Endodermal cell (in vitro differentiated cells): ENCODE measurements around the gene RBM47. TPM values are rescaled to one million over a fixed set of nuclear protein-coding genes. Genes with fewer than 3 reads are reported as not detected.

Experiments used
- DNase-seq: peaks from one replicate; pipeline ENCODE4 v3.0.0-alpha.2; 2017
- H3K27ac ChIP-seq: 2 replicates; pipeline ENCODE4 v1.5.1; 2013; ENCODE audit warnings: mild to moderate bottlenecking, low read depth, low read length, moderate library complexity
- H3K27me3 ChIP-seq: 2 replicates; pipeline ENCODE4 v1.6.1; 2013; ENCODE audit warnings: mild to moderate bottlenecking, low read length, moderate library complexity; ENCODE audit not compliant: insufficient read depth, control insufficient read depth, poor library complexity, severe bottlenecking
- H3K36me3 ChIP-seq: 2 replicates; pipeline ENCODE4 v1.7.0; 2013; ENCODE audit warnings: mild to moderate bottlenecking, low read length, moderate library complexity; ENCODE audit not compliant: control insufficient read depth, insufficient read depth
- H3K4me1 ChIP-seq: one replicate; pipeline ENCODE4 v1.7.0; 2013; ENCODE audit warnings: low read length; ENCODE audit not compliant: control insufficient read depth, insufficient read depth
- H3K4me3 ChIP-seq: 2 replicates; pipeline ENCODE4 v1.5.1; 2013; ENCODE audit warnings: mild to moderate bottlenecking, low read length, moderate library complexity
- H3K9ac ChIP-seq: 2 replicates; pipeline ENCODE4 v1.6.1; 2013; ENCODE audit warnings: mild to moderate bottlenecking, low read length, moderate library complexity; ENCODE audit not compliant: poor library complexity, severe bottlenecking; ENCODE audit errors: extremely low read depth
- H3K9me3 ChIP-seq: 2 replicates; pipeline ENCODE4 v1.6.1; 2013; ENCODE audit warnings: mild to moderate bottlenecking, low read length, moderate library complexity; ENCODE audit not compliant: control insufficient read depth
- H3K27ac Mint-ChIP-seq: 2 replicates; pipeline ENCODE4 v1.8.0; 2020; ENCODE audit warnings: mixed read lengths
- H3K27me3 Mint-ChIP-seq: 2 replicates; pipeline ENCODE4 v1.8.0; 2021; ENCODE audit warnings: mild to moderate bottlenecking, mixed read lengths; ENCODE audit not compliant: insufficient read depth
- H3K36me3 Mint-ChIP-seq: 2 replicates; pipeline ENCODE4 v1.8.0; 2020; ENCODE audit warnings: low read depth, mixed read lengths
- H3K4me1 Mint-ChIP-seq: 2 replicates; pipeline ENCODE4 v1.8.0; 2020; ENCODE audit warnings: mixed read lengths
- H3K4me3 Mint-ChIP-seq: 2 replicates; pipeline ENCODE4 v1.8.0; 2020; ENCODE audit warnings: mild to moderate bottlenecking, moderate library complexity, mixed read lengths
- H3K9me3 Mint-ChIP-seq: 2 replicates; pipeline ENCODE4 v1.8.0; 2020; ENCODE audit warnings: mild to moderate bottlenecking, mixed read lengths
- WGBS, 2 experiments: methylation state at CpG; one replicate each; pipeline versions ENCODE4 v1.1.5 to v1.1.7; 2013; ENCODE audit warnings: missing lambda C conversion rate in 2 of 2, mixed read lengths in 1 of 2; ENCODE audit not compliant: insufficient coverage in 1 of 2, insufficient read length in 1 of 2; 5-methylcytosine and 5-hydroxymethylcytosine counted together
- total RNA-seq, 2 donors: library from RNA; stranded (reverse); fragmentation: NEBNext Ultra II Directional in 1 of 2; extraction: Animal tissue kit (Norgen Biotek cat#: 25700) in 1 of 2; gene quantifications; 2 replicates in 1 of 2; 3 replicates in 1 of 2; pipeline ENCODE4 v1.2.1, GENCODE V29; 2021
- TF ChIP-seq, protein P1 (sequence below): fragments of 200-600 bp; sonication (generic); conservative IDR thresholded peaks from 2 replicates; pipeline ENCODE4 v1.5.0; 2021; ENCODE audit warnings: antibody characterized with exemption, mild to moderate bottlenecking

Gene RBM47
- total RNA-seq, 2 donors from 2014 or later = 71.7 to 90.6 TPM

DNA sequence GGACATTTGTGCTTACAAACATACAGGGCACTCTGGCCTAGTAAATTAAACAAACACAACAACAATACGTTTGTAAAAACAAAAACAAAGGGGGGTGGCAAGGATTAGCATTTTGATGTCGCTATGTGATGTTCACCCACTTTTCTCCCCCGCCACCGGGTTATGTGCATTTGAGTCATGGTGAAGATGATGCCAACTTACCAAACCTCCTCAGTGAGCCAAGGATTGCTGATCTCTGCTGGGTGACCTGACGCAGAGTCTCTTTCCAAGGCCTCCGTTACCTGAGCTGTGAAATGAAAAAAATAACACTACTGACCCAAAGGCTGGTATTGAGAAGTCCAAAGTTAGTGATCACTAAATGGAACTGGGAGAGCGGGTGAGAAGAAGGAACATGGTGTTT, 85.4 kb downstream of the RBM47 start:
- TF ChIP-seq, protein P1, sequence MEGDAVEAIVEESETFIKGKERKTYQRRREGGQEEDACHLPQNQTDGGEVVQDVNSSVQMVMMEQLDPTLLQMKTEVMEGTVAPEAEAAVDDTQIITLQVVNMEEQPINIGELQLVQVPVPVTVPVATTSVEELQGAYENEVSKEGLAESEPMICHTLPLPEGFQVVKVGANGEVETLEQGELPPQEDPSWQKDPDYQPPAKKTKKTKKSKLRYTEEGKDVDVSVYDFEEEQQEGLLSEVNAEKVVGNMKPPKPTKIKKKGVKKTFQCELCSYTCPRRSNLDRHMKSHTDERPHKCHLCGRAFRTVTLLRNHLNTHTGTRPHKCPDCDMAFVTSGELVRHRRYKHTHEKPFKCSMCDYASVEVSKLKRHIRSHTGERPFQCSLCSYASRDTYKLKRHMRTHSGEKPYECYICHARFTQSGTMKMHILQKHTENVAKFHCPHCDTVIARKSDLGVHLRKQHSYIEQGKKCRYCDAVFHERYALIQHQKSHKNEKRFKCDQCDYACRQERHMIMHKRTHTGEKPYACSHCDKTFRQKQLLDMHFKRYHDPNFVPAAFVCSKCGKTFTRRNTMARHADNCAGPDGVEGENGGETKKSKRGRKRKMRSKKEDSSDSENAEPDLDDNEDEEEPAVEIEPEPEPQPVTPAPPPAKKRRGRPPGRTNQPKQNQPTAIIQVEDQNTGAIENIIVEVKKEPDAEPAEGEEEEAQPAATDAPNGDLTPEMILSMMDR = no peak
- Mint-ChIP-seq H3K27ac (peak overlapping the region; percentile 4), H3K36me3 (peaks cover 56% of the 10 kb centered on the region), H3K9me3 (peaks cover 2% of the 10 kb centered on the region), H3K27me3 (no peaks in the 10 kb centered on the region), H3K4me1 (peaks cover 15% of the 10 kb centered on the region), H3K4me3 (no peak overlapping the region)
- H3K27me3 ChIP-seq = no peaks in the 10 kb centered on the region
- no peak overlapping the region for H3K27ac ChIP-seq
- peaks cover 17% of the 10 kb centered on the region for H3K36me3 ChIP-seq
- WGBS, 2 experiments = 87 to 94% methylated on average over 3 to 7 of the region's 7 CpGs
- peaks cover 11% of the 10 kb centered on the region for H3K9me3 ChIP-seq
- no peaks in the 10 kb centered on the region for H3K4me1 ChIP-seq
- H3K9ac ChIP-seq = no peak overlapping the region
- no peak overlapping the region for H3K4me3 ChIP-seq
- no peak for DNase-seq

DNA sequence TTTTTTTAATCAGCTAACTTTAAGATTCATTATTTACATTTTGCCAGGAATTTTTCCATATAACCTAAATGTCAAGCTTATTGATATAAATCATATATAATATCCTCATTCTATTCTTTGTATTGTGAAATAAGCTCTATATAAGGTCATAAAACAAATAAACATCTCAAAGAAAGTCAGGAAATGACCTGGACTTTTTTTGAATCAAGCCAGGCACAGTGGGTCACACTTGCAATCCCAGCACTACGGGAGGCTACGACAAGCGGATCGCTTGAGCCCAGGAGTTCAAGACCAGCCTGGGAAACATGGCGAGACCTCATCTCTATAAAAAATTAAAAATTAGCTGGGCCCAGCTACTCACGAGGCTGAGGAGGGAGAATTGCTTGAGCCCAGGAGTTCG, 88.9 kb downstream of the RBM47 start:
- no peaks in the 10 kb centered on the region for H3K9me3 Mint-ChIP-seq

DNA sequence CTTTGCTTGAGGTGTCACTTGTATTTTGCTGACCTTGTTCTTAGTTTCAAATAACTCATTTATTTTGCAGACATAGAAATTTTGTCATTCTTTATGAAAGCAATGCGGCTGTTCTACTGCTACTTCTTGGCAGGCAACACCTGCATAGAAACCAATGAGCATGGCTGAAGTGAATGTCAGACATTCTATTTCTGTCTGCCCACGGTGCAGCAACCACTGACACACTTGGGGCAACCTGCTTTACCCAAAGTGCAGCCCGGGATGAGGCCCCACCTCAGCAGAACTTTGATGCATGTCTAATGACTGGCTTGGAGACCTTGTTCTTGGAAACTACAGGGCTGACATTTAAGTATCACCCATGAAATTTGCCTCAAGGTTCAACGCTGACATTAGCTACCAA, 93.6 kb downstream of the RBM47 start:
- H3K36me3 Mint-ChIP-seq = peaks cover 48% of the 10 kb centered on the region
- WGBS, 2 experiments = 93 to 98% methylated on average over 4 of the region's 4 CpGs
- H3K4me3 Mint-ChIP-seq = no peak overlapping the region
- no peak for DNase-seq
- peaks cover 19% of the 10 kb centered on the region for H3K36me3 ChIP-seq
- no peak overlapping the region for H3K9ac ChIP-seq
- no peaks in the 10 kb centered on the region for H3K27me3 ChIP-seq
- no peak overlapping the region for H3K27ac ChIP-seq
- H3K4me3 ChIP-seq = no peak overlapping the region
- TF ChIP-seq, protein P1 = no peak
- H3K9me3 Mint-ChIP-seq = no peaks in the 10 kb centered on the region
- no peaks in the 10 kb centered on the region for H3K27me3 Mint-ChIP-seq
- H3K4me1 ChIP-seq = no peaks in the 10 kb centered on the region
- peak overlapping the region; percentile 30 for H3K27ac Mint-ChIP-seq
- H3K4me1 Mint-ChIP-seq = no peaks in the 10 kb centered on the region
- no peaks in the 10 kb centered on the region for H3K9me3 ChIP-seq

More for the DNA sequence above, 88.9 kb downstream of the RBM47 start:
- WGBS, 2 experiments = 87 to 96% methylated on average over 7 of the region's 7 CpGs
- no peak for DNase-seq
- no peak overlapping the region for H3K4me3 ChIP-seq
- no peak overlapping the region for H3K27ac Mint-ChIP-seq
- peaks cover 59% of the 10 kb centered on the region for H3K36me3 Mint-ChIP-seq
- no peak overlapping the region for H3K27ac ChIP-seq
- H3K9me3 ChIP-seq = no peaks in the 10 kb centered on the region
- TF ChIP-seq, protein P1 = no peak
- no peaks in the 10 kb centered on the region for H3K27me3 Mint-ChIP-seq
- H3K36me3 ChIP-seq = peaks cover 19% of the 10 kb centered on the region
- H3K4me1 Mint-ChIP-seq = peaks cover 8% of the 10 kb centered on the region
- no peaks in the 10 kb centered on the region for H3K4me1 ChIP-seq
- no peaks in the 10 kb centered on the region for H3K27me3 ChIP-seq
- H3K9ac ChIP-seq = no peak overlapping the region
- no peak overlapping the region for H3K4me3 Mint-ChIP-seq
